GM23248 (cell line): Measurements from ENCODE around the gene CLMP.

Experiments
- EZH2 ChIP-seq: fragments of 200-600 bp; sonication (generic); IDR thresholded peaks from 2 replicates; pipeline ENCODE4 v1.6.1; 2018; ENCODE audit warnings: antibody characterized with exemption, mild to moderate bottlenecking; ENCODE audit not compliant: insufficient read depth, poor library complexity, severe bottlenecking
- EZH2phosphoT487 ChIP-seq: fragments of 200-600 bp; sonication (generic); IDR thresholded peaks from 2 replicates; pipeline ENCODE4 v1.6.1; 2018; ENCODE audit warnings: antibody characterized with exemption, moderate library complexity, mild to moderate bottlenecking, low read depth; ENCODE audit not compliant: insufficient read depth

- no peak for TF ChIP-seq EZH2
- TF ChIP-seq EZH2phosphoT487: no peak
Observed at GRCh38 chr11:123227763-123228495, 32.9 kb upstream of the CLMP start.
